Kidney (tissue), 14 donors: ENCODE data around the gene FAM13B. TPM values are rescaled to one million over a fixed set of nuclear protein-coding genes. Genes with fewer than 3 reads are reported as not detected.
"Not testable (repeated sequence)": the region's sequence is repeated elsewhere in the genome, so short reads cannot be mapped to it uniquely, and the experiment has no call there.

Experiments used
- DNase-seq, 5 donors: peaks; one replicate each; pipeline ENCODE4 v3.0.0-alpha.2; 2013 to 2020
- FAIRE-seq: peaks from 2 replicates; lab custom pipeline; 2012; peaks lifted over from hg19 to GRCh38; lab: Jason Lieb, UNC
- H3K27ac ChIP-seq, 2 donors: one replicate each; pipeline ENCODE4 v1.7.0; 2013; ENCODE audit warnings: low read depth in 2 of 2, low read length in 2 of 2, inconsistent platforms in 1 of 2
- H3K27me3 ChIP-seq: one replicate; pipeline ENCODE4 v1.7.1; 2013; ENCODE audit warnings: low read length, inconsistent platforms; ENCODE audit not compliant: control insufficient read depth, insufficient read depth
- H3K36me3 ChIP-seq, 3 donors: one replicate each; pipeline versions ENCODE4 v1.7.0 to v1.7.1; 2013; ENCODE audit warnings: low read length in 3 of 3, control low read depth in 1 of 3, inconsistent platforms in 1 of 3; ENCODE audit not compliant: insufficient read depth in 3 of 3, control insufficient read depth in 2 of 3
- H3K4me1 ChIP-seq, 3 donors: one replicate each; pipeline versions ENCODE4 v1.7.0 to v1.7.1; 2013; ENCODE audit warnings: low read length in 3 of 3, inconsistent platforms in 1 of 3, low read depth in 1 of 3; ENCODE audit not compliant: control insufficient read depth in 2 of 3, insufficient read depth in 2 of 3
- H3K4me3 ChIP-seq, 3 donors: one replicate each; pipeline versions ENCODE4 v1.7.0 to v1.8.1; 2013; ENCODE audit warnings: low read length in 3 of 3, control low read depth in 1 of 3, inconsistent platforms in 1 of 3
- H3K9ac ChIP-seq, 3 donors: one replicate each; pipeline versions ENCODE4 v1.7.0 to v1.7.1; 2013; ENCODE audit warnings: low read length in 3 of 3, control low read depth in 1 of 3, inconsistent platforms in 1 of 3
- H3K9me3 ChIP-seq, 3 donors: one replicate each; pipeline versions ENCODE4 v1.7.0 to v1.7.1; 2013; ENCODE audit warnings: low read length in 3 of 3, control low read depth in 1 of 3, inconsistent platforms in 1 of 3; ENCODE audit not compliant: control insufficient read depth in 2 of 3, insufficient read depth in 1 of 3
- CTCF ChIP-seq: IDR thresholded peaks from 3 replicates; pipeline ENCODE4 v1.5.1; 2012; ENCODE audit warnings: mild to moderate bottlenecking, moderate library complexity, borderline replicate concordance; ENCODE audit not compliant: insufficient read depth; ENCODE audit errors: extremely low read depth
- intact Hi-C: fragments of 100-400 bp; cut with DNase I; formaldehyde crosslinking; loops from one replicate; pipeline ENCODE4 v1.11.1; 2022
- polyA plus RNA-seq: library from polyadenylated mRNA; stranded (reverse); fragments of 350-450 nt; fragmentation: Illumina TruSeq; extraction: RNeasy Lipid Tissue Mini Kit (QIAGEN cat#74804); gene quantifications from one replicate; pipeline ENCODE4 v1.2.3, GENCODE V29; 2014; ENCODE audit warnings: low read depth, low replicate concordance; ENCODE audit not compliant: insufficient read depth
- total RNA-seq: library from RNA; stranded (reverse); fragmentation: NEBNext Ultra II Directional; extraction: Animal tissue kit (Norgen Biotek cat#: 25700); gene quantifications from one replicate; pipeline ENCODE4 v1.2.1, GENCODE V29; 2021
- donor health status: control.
- donor health status: control.
- donor health status: control.
- donor health status: control.
- donor health status: control.
- donor health status: DM: yes; HTN: yes; CAD: no.
- donor health status: Normal renal cell carcinoma (clear cell type).

Gene FAM13B
- total and polyA plus RNA-seq, 2 donors from 2014 or later = 7.6 to 41.8 TPM

- no peaks in the 10 kb centered on the region for H3K4me1 ChIP-seq
- no peak overlapping the region for H3K9ac ChIP-seq
- no peak for TF ChIP-seq CTCF
- intact Hi-C loops = no loop called here
- no peaks in the 10 kb centered on the region for H3K27me3 ChIP-seq
- no peak for FAIRE-seq
- peak in 2 of 5 donors; percentile 15 to 22 for DNase-seq
- no peaks in the 10 kb centered on the region for H3K36me3 ChIP-seq
- H3K9me3 ChIP-seq = no peaks in the 10 kb centered on the region
- no peak overlapping the region for H3K4me3 ChIP-seq
- H3K27ac ChIP-seq = no peak overlapping the region
These were observed 21.3 kb upstream of the FAM13B start for GRCh38 chr5:138054206-138054605.

- Histone ChIP-seq H3K9ac (no peak overlapping the region), H3K27ac (no peak overlapping the region), H3K36me3 (no peaks in the 10 kb centered on the region), H3K4me1 (no peaks in the 10 kb centered on the region), H3K27me3 (no peaks in the 10 kb centered on the region), H3K4me3 (no peak overlapping the region), H3K9me3 (no peaks in the 10 kb centered on the region)
- DNase-seq = no peak
- no peak for FAIRE-seq
- intact Hi-C loops = no loop called here
- TF ChIP-seq CTCF = no peak
These were observed 20.7 kb upstream of the FAM13B start for GRCh38 chr5:138053554-138053953.

- intact Hi-C loops, H3K9me3 ChIP-seq, H3K27ac ChIP-seq, H3K27me3 ChIP-seq, H3K36me3 ChIP-seq, H3K4me3 ChIP-seq, H3K4me1 ChIP-seq, H3K9ac ChIP-seq, FAIRE-seq, DNase-seq: not testable (repeated sequence)
These were observed 19.8 kb upstream of the FAM13B start for GRCh38 chr5:138052718-138053117.

- H3K36me3 ChIP-seq = no peaks in the 10 kb centered on the region
- H3K9ac ChIP-seq = no peak overlapping the region
- TF ChIP-seq CTCF = no peak
- no peak overlapping the region for H3K4me3 ChIP-seq
- no peak overlapping the region for H3K27ac ChIP-seq
- FAIRE-seq (no peak), DNase-seq (no peak)
- intact Hi-C loops = no loop called here
- no peaks in the 10 kb centered on the region for H3K27me3 ChIP-seq
- no peaks in the 10 kb centered on the region for H3K4me1 ChIP-seq
- no peaks in the 10 kb centered on the region for H3K9me3 ChIP-seq
These were observed 18.8 kb upstream of the FAM13B start for GRCh38 chr5:138051441-138052296.

GRCh38 chr5:138045283-138045682 is 12.4 kb upstream of the FAM13B start:
- H3K9ac ChIP-seq, H3K4me1 ChIP-seq, H3K27me3 ChIP-seq, H3K4me3 ChIP-seq, FAIRE-seq, intact Hi-C loops, H3K36me3 ChIP-seq, H3K27ac ChIP-seq, H3K9me3 ChIP-seq, DNase-seq: not testable (repeated sequence)
